ENCODE data around the gene F2R. TPM values are rescaled to one million over a fixed set of nuclear protein-coding genes. Genes with fewer than 3 reads are reported as not detected.

F2R gene
- total and polyA plus RNA-seq, 2 of the 13 experiments (the other 11 are each of a cell fraction or from before 2014, with no cell fraction given), result 8.3 to 12.3 TPM

DNA sequence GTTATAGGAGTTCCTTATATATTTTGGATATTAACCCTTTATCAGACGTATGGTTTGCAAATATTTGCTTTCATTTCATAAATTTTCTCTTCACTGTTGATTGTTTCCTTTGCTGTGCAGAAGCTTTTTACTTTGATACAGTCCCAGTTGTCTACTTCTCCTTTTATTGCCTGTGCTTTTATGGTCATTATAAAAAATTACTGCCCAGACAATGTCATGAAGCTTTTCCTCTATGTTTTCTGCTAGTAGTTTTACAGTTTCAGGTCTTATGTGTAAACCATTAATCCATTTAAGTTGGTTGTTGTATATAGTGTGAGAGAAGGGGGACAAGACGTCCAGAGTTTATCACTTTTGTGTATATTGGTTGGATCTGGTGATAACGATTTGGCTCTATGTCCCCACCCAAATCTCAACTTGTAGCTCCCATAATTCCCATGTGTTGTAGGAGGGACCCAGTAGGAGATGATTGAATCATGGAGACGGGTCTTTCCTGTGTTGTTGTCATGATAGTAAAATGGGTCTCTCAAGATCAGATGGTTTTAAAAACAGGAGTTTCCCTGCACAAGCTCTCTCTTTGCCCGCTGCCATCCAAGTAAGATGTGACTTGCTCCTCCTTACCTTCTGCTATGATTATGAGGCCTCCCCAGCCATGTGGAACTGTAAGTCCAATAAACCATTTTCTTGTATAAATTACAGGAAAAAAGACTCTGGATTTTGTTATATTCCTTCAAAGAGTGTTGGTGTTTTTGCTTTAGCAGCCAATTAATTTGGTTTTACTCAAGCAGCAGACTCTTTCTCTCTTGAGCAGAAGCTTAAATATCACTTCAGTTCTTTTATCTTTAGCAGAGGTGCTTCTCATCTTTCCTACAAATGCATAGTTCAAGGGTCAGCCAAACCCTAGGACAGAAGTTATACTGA lies 13.7 kb downstream of the F2R start:
- H2AFZ ChIP-seq (ENCODE audit: low read length), result no peak overlapping the region
- ChIA-PET CTCF (ENCODE audit: low intra/inter-chr PET ratio, low total read pairs) (no interaction called here), POLR2A (no interaction called here)
- H3K9me3 ChIP-seq (ENCODE audit: low read length), result no peaks in the 10 kb centered on the region
- no peak overlapping the region for H3K27ac ChIP-seq (ENCODE audit: extremely low read length, insufficient read depth, low read length)
- WGBS (ENCODE audit: low lambda C conversion rate), result 95% methylated on average over 5 of the region's 5 CpGs
- H3K4me3 ChIP-seq (replicated peaks in 1 of 3; ENCODE audit: insufficient read depth in 1 of 3, low read depth in 2 of 3, low read length in 3 of 3), result no peak overlapping the region
- in situ Hi-C loops (cut with HindIII; ENCODE audit: extremely low pct_ligation_motif_present, low pct_unique_long_range_greater_than_20kb) (no loop called here), intact Hi-C loops (cut with micrococcal nuclease; ENCODE audit: unreplicated experiment) (no loop called here)
- 0 out of 5 replicates have a peak, but pooled peaks cover 0 to 4% of the 10 kb centered on the region in 2 experiments for H3K36me3 ChIP-seq (replicated peaks in 1 of 2; ENCODE audit: control insufficient read depth in 1 of 2, insufficient read depth in 2 of 2, low read length in 2 of 2)
- BruUV-seq (replicated peaks), result no TSS peak
- no peaks in the 10 kb centered on the region for H3K27me3 ChIP-seq (ENCODE audit: control insufficient read depth in 1 of 2, insufficient read depth in 2 of 2, low read length in 2 of 2)
- TF ChIP-seq, protein P1, sequence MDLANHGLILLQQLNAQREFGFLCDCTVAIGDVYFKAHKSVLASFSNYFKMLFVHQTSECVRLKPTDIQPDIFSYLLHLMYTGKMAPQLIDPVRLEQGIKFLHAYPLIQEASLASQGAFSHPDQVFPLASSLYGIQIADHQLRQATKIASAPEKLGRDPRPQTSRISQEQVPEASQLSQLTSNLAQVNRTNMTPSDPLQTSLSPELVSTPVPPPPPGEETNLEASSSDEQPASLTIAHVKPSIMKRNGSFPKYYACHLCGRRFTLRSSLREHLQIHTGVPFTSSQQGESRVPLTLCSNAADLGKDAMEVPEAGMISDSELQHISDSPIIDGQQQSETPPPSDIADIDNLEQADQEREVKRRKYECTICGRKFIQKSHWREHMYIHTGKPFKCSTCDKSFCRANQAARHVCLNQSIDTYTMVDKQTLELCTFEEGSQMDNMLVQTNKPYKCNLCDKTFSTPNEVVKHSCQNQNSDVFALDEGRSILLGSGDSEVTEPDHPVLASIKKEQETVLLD (CRISPR knock-in tag; IDR thresholded peaks at IDR 0.05; ENCODE audit: low read depth), result no peak
- no peak for TF ChIP-seq ZNF652 (CRISPR knock-in tag; IDR thresholded peaks at IDR 0.05; ENCODE audit: borderline replicate concordance, low read depth)
- TF ChIP-seq, protein P2, sequence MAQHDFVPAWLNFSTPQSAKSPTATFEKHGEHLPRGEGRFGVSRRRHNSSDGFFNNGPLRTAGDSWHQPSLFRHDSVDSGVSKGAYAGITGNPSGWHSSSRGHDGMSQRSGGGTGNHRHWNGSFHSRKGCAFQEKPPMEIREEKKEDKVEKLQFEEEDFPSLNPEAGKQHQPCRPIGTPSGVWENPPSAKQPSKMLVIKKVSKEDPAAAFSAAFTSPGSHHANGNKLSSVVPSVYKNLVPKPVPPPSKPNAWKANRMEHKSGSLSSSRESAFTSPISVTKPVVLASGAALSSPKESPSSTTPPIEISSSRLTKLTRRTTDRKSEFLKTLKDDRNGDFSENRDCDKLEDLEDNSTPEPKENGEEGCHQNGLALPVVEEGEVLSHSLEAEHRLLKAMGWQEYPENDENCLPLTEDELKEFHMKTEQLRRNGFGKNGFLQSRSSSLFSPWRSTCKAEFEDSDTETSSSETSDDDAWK (CRISPR knock-in tag; IDR thresholded peaks at IDR 0.05), result no peak
- no peak for TF ChIP-seq ZNF496 (CRISPR knock-in tag; IDR thresholded peaks at IDR 0.05; ENCODE audit: insufficient replicate concordance)
- TF ChIP-seq ZNF33A (CRISPR knock-in tag; IDR thresholded peaks at IDR 0.05; ENCODE audit: borderline replicate concordance), result no peak
- no peak for TF ChIP-seq MTA1 (CRISPR knock-in tag; IDR thresholded peaks at IDR 0.05; ENCODE audit: borderline replicate concordance)
- FAIRE-seq (no peak), DNase-seq (ENCODE audit: low spot score) (no peak), ATAC-seq (no peak)
- no peaks in the 10 kb centered on the region for H4K20me1 ChIP-seq (ENCODE audit: insufficient read depth, low read length)
- H3K4me2 ChIP-seq (ENCODE audit: low read depth, low read length), result no peak overlapping the region
- H3K9ac ChIP-seq (ENCODE audit: insufficient read depth, low read depth, low read length), result no peak overlapping the region
- H3K79me2 ChIP-seq (ENCODE audit: insufficient read depth, low read length), result no peaks in the 10 kb centered on the region
- peaks cover 12% of the 10 kb centered on the region for H3K4me1 ChIP-seq (ENCODE audit: insufficient read depth, low read length)
